Measurements from ENCODE around the gene ABI1.
"Not testable (repeated sequence)": the region's sequence is repeated elsewhere in the genome, so short reads cannot be mapped to it uniquely, and the experiment has no call there.

ABI1 gene

GRCh38 chr10:26805567-26806245 is 55.1 kb downstream of the ABI1 start:
- DNase-seq (ENCODE audit: low read depth in 2 of 2, low spot score in 1 of 2): no peak

GRCh38 chr10:26804418-26805393 is 56.1 kb downstream of the ABI1 start:
- no peak for DNase-seq (ENCODE audit: low read depth in 2 of 2, low spot score in 1 of 2)

- no peak for DNase-seq (ENCODE audit: low read depth in 2 of 2, low spot score in 1 of 2)
These were observed 56.9 kb downstream of the ABI1 start for GRCh38 chr10:26803849-26804248.

GRCh38 chr10:26802527-26802926 is 58.2 kb downstream of the ABI1 start:
- no peak for DNase-seq (ENCODE audit: low read depth in 2 of 2, low spot score in 1 of 2)

- no peak for DNase-seq (ENCODE audit: low read depth in 2 of 2, low spot score in 1 of 2)
These were observed 58.9 kb downstream of the ABI1 start for GRCh38 chr10:26801831-26802230.

GRCh38 chr10:26801274-26801673 is 59.5 kb downstream of the ABI1 start:
- DNase-seq (ENCODE audit: low read depth in 2 of 2, low spot score in 1 of 2): no peak

GRCh38 chr10:26800468-26800867 is 60.3 kb downstream of the ABI1 start:
- no peak for DNase-seq (ENCODE audit: low read depth in 2 of 2, low spot score in 1 of 2)

GRCh38 chr10:26799342-26799741 is 61.4 kb downstream of the ABI1 start:
- no peak for DNase-seq (ENCODE audit: low read depth in 2 of 2, low spot score in 1 of 2)

- no peak for DNase-seq (ENCODE audit: low read depth in 2 of 2, low spot score in 1 of 2)
These were observed 62.5 kb downstream of the ABI1 start for GRCh38 chr10:26798298-26798697.

- DNase-seq (ENCODE audit: low read depth in 2 of 2, low spot score in 1 of 2): no peak
These were observed 63.4 kb downstream of the ABI1 start for GRCh38 chr10:26797340-26797739.

GRCh38 chr10:26792758-26793495 is 67.8 kb downstream of the ABI1 start:
- DNase-seq (ENCODE audit: low read depth in 2 of 2, low spot score in 1 of 2): no peak

GRCh38 chr10:26790221-26790995 is 70.3 kb downstream of the ABI1 start:
- DNase-seq (ENCODE audit: low read depth in 2 of 2, low spot score in 1 of 2): no peak

- not testable (repeated sequence) for DNase-seq (ENCODE audit: low read depth in 2 of 2, low spot score in 1 of 2)
These were observed 71.0 kb downstream of the ABI1 start for GRCh38 chr10:26789779-26790178.

- DNase-seq (ENCODE audit: low read depth in 2 of 2, low spot score in 1 of 2): no peak
These were observed 73.4 kb downstream of the ABI1 start for GRCh38 chr10:26787362-26787761.

- no peak for DNase-seq (ENCODE audit: low read depth in 2 of 2, low spot score in 1 of 2)
These were observed 79.0 kb downstream of the ABI1 start for GRCh38 chr10:26781797-26782196.

GRCh38 chr10:26780793-26781601 is 79.8 kb downstream of the ABI1 start:
- DNase-seq (ENCODE audit: low read depth in 2 of 2, low spot score in 1 of 2): no peak

- DNase-seq (ENCODE audit: low read depth in 2 of 2, low spot score in 1 of 2): no peak
These were observed 80.5 kb downstream of the ABI1 start for GRCh38 chr10:26780106-26780792.

- no peak for DNase-seq (ENCODE audit: low read depth in 2 of 2, low spot score in 1 of 2)
These were observed 81.4 kb downstream of the ABI1 start for GRCh38 chr10:26779176-26779860.

- DNase-seq (ENCODE audit: low read depth in 2 of 2, low spot score in 1 of 2): no peak
These were observed 83.1 kb downstream of the ABI1 start for GRCh38 chr10:26777686-26778085.

All from stimulated activated CD8-positive, alpha-beta memory T cell treated with anti-CD3 and anti-CD28 coated beads, Interleukin-4, amount 100 ng/mL, for 4 hours (primary cell).